Measurements from ENCODE around the gene ILKAP.

The ILKAP gene

DNA sequence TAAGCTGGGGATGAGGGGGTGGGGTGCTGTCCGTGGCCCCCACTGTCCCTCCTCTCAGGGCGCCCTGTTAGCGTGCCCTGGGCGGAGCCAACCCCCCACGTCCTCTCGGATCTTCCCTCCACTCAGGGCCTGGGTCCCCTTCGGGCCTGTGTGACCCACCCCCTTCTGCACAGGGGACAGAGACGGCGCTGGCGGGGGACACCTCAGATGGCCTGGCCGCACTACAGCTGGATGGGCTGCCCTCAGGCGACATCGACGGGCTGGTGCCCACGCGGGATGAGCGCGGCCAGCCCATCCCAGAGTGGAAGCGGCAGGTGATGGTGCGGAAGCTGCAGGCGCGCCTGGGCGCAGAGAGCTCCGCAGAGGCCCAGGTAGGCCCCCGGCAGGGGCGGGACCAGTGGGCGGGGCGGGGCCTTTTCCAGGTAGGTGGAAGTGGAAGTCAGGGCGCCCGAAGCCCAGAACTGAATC lies 74.9 kb downstream of the ILKAP start:
- no peaks in the 10 kb centered on the region for H3K79me2 ChIP-seq (ENCODE audit: insufficient read depth, low read depth)
- no peak overlapping the region for H3K4me2 ChIP-seq
- H3K9ac ChIP-seq: no peak overlapping the region
- no peaks in the 10 kb centered on the region for H4K20me1 ChIP-seq (ENCODE audit: insufficient read depth)
- H3K4me3 ChIP-seq (IDR thresholded peaks at IDR 0.05; ENCODE audit: insufficient read depth, low read depth, low read length): no peak overlapping the region
- H3K27me3 ChIP-seq (ENCODE audit: insufficient read depth, low read depth): 0 out of 2 replicates have a peak, but pooled peaks cover 2% of the 10 kb centered on the region
- H3K4me1 ChIP-seq (ENCODE audit: low read depth, poor library complexity, severe bottlenecking): no peaks in the 10 kb centered on the region
- no peaks in the 10 kb centered on the region for H3K36me3 ChIP-seq (ENCODE audit: insufficient read depth)
- no peak overlapping the region for H2AFZ ChIP-seq (ENCODE audit: low read depth)
- TF ChIP-seq, protein P1, sequence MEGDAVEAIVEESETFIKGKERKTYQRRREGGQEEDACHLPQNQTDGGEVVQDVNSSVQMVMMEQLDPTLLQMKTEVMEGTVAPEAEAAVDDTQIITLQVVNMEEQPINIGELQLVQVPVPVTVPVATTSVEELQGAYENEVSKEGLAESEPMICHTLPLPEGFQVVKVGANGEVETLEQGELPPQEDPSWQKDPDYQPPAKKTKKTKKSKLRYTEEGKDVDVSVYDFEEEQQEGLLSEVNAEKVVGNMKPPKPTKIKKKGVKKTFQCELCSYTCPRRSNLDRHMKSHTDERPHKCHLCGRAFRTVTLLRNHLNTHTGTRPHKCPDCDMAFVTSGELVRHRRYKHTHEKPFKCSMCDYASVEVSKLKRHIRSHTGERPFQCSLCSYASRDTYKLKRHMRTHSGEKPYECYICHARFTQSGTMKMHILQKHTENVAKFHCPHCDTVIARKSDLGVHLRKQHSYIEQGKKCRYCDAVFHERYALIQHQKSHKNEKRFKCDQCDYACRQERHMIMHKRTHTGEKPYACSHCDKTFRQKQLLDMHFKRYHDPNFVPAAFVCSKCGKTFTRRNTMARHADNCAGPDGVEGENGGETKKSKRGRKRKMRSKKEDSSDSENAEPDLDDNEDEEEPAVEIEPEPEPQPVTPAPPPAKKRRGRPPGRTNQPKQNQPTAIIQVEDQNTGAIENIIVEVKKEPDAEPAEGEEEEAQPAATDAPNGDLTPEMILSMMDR (conservative IDR thresholded peaks at IDR 0.05; ENCODE audit: low read depth, low read length): no peak
- H3K27ac ChIP-seq: no peak overlapping the region

DNA sequence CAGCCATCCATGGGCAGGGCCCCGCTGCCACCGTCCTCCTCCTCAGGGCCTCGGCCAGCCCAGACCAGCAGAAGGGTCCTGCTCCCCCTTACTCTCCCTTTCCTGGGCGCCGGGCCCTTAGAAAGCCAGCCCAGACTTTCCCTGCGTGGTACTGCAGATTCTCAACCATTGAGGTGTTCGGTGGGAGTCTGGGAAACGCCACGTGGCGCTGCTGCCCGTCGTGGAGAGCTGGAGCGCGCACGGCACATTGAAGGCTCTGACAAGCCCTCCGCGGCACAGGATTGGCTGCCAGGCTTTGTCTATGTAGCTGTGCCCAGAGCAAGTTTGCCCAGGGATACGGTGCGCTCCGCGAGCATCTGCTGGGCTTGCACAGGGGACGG lies 75.4 kb downstream of the ILKAP start:
- TF ChIP-seq, protein P1 (conservative IDR thresholded peaks at IDR 0.05; ENCODE audit: low read depth, low read length): no peak
- Histone ChIP-seq H4K20me1 (ENCODE audit: insufficient read depth) (no peaks in the 10 kb centered on the region), H3K36me3 (ENCODE audit: insufficient read depth) (no peaks in the 10 kb centered on the region), H2AFZ (ENCODE audit: low read depth) (no peak overlapping the region), H3K79me2 (ENCODE audit: insufficient read depth, low read depth) (no peaks in the 10 kb centered on the region), H3K4me2 (no peak overlapping the region), H3K27ac (no peak overlapping the region), H3K4me1 (ENCODE audit: low read depth, poor library complexity, severe bottlenecking) (no peaks in the 10 kb centered on the region), H3K9ac (no peak overlapping the region), H3K27me3 (ENCODE audit: insufficient read depth, low read depth) (peaks cover 2% of the 10 kb centered on the region; the same call in 1 of the 2 replicates), H3K4me3 (IDR thresholded peaks at IDR 0.05; ENCODE audit: insufficient read depth, low read depth, low read length) (no peak overlapping the region)

DNA sequence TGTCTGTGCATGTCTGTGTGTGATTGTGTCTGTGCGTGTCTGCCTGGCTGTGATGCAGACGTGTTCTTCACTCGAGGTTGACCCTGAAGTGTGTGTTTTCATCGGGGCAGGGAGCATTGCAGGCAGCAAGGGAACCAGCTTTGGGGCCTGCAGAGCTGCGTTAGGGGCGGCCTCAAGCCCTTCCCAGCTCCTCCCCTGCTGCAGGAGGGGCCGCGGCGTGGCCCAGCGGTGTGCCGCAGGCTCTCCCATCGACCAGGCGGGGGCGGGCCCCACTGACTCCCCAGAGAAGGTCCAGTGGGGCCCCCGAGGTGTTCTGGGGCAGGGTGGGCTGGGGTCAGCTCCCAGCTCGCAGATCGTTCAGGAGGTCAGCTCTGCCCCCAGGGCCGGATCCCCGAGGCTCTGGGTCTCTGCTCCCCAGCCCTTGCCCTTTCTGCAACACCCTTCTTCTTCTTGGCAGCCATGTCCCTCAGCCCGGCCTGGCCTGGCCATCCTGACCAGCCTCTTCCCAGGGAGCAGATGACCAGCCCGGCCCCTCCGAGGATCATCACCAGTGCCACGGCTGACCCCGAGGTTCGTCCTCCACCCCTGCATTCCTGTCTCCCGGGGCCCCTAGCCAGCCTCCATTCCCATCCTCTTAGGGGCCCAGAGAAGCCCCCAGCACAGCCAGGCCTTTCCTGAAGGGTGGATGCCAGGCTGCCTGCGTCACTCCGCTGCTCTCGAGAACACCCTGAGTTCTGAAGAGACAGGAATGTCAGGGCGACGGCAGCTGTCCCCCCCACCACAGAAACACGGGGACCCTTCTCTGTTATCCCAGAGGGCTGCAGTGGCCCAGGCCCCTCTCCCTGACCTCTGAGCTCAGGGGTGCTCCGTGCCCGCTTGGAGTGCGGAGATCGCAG lies 76.1 kb downstream of the ILKAP start:
- Histone ChIP-seq H3K79me2 (ENCODE audit: insufficient read depth, low read depth) (no peaks in the 10 kb centered on the region), H3K27me3 (ENCODE audit: insufficient read depth, low read depth) (peaks cover 2% of the 10 kb centered on the region; the same call in 1 of the 2 replicates), H4K20me1 (ENCODE audit: insufficient read depth) (no peaks in the 10 kb centered on the region), H3K4me1 (ENCODE audit: low read depth, poor library complexity, severe bottlenecking) (no peaks in the 10 kb centered on the region), H2AFZ (ENCODE audit: low read depth) (no peak overlapping the region), H3K4me3 (IDR thresholded peaks at IDR 0.05; ENCODE audit: insufficient read depth, low read depth, low read length) (no peak overlapping the region), H3K27ac (no peak overlapping the region), H3K36me3 (ENCODE audit: insufficient read depth) (no peaks in the 10 kb centered on the region), H3K9ac (no peak overlapping the region), H3K4me2 (no peak overlapping the region)
- TF ChIP-seq, protein P1 (conservative IDR thresholded peaks at IDR 0.05; ENCODE audit: low read depth, low read length): no peak

DNA sequence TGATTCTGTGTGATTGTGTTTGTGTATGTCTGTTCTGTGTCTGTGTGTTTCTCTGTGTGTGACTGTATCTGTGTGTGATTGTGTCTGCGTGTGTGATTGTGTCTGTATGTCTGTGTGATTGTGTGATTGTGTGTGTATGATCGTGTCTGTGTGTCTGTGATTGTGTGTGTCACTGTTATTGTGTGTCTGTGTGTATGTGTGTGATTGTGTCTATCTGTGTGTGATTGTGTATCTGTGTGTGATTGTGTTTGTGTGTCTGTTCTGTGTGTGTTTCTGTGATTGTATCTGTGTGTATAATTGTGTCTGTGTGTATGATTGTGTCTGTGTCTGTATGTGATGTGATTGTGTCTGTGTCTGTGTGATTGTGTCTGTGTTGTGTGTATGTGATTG lies 76.7 kb downstream of the ILKAP start:
- H3K4me1 ChIP-seq (ENCODE audit: low read depth, poor library complexity, severe bottlenecking): no peaks in the 10 kb centered on the region
- no peak overlapping the region for H3K4me3 ChIP-seq (IDR thresholded peaks at IDR 0.05; ENCODE audit: insufficient read depth, low read depth, low read length)
- H3K36me3 ChIP-seq (ENCODE audit: insufficient read depth): no peaks in the 10 kb centered on the region
- no peak overlapping the region for H3K9ac ChIP-seq
- no peaks in the 10 kb centered on the region for H3K79me2 ChIP-seq (ENCODE audit: insufficient read depth, low read depth)
- no peak overlapping the region for H2AFZ ChIP-seq (ENCODE audit: low read depth)
- no peak overlapping the region for H3K27ac ChIP-seq
- H4K20me1 ChIP-seq (ENCODE audit: insufficient read depth): no peaks in the 10 kb centered on the region
- H3K4me2 ChIP-seq: no peak overlapping the region
- TF ChIP-seq, protein P1 (conservative IDR thresholded peaks at IDR 0.05; ENCODE audit: low read depth, low read length): no peak
- peaks cover 2% of the 10 kb centered on the region; the same call in 1 of the 2 replicates for H3K27me3 ChIP-seq (ENCODE audit: insufficient read depth, low read depth)
